GM18508 (cell line): ENCODE measurements around the gene TDG.

ENCODE experiments used
- ATAC-seq: cut with Tn5 transposase; IDR thresholded peaks from one replicate; pipeline ENCODE4 v1.9.1; 2021; ENCODE audit warnings: moderate number of reproducible peaks; ENCODE audit not compliant: insufficient read depth, unreplicated experiment

Gene TDG

DNA sequence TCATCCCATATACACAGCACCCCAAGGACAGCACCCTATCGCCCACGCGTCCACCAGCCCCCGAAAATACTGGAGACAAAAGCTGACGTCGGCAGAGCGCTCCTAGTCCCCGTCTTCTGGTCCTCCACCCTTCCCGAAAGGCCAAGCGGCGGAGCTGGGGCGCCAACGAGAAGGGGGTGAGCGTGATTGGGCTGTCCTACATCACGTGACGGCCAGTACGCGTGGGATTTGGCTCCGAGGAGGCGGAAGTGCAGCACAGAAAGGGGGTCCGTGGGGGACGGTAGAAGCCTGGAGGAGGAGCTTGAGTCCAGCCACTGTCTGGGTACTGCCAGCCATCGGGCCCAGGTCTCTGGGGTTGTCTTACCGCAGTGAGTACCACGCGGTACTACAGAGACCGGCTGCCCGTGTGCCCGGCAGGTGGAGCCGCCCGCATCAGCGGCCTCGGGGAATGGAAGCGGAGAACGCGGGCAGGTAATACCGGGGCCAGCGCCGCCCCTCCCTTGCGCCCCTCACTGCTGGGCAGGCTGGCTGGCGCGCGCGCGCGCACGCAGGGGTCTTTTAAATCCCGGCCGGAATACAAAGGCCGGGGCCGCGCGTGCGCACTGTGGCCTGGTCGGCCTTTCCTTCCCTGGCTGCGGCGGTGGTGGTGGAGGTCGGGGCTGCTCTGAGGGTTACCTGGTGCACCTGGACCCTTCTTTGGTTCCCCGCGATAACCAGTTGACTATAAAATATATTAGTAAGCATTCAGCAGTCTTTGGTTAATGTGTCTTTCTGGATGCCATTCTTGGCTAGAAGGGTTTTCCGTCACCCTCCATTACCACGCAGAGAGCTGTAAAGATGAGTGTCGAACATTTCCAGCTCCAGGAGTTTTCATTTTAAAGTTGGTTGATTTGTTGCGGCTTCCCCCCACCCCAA lies at the start of gene TDG:
TDG (plus strand) TSS at position 283 of the 915 bp plus-strand sequence; CDS start at position 449, 166 bp downstream.
- peak; percentile 60 for ATAC-seq

DNA sequence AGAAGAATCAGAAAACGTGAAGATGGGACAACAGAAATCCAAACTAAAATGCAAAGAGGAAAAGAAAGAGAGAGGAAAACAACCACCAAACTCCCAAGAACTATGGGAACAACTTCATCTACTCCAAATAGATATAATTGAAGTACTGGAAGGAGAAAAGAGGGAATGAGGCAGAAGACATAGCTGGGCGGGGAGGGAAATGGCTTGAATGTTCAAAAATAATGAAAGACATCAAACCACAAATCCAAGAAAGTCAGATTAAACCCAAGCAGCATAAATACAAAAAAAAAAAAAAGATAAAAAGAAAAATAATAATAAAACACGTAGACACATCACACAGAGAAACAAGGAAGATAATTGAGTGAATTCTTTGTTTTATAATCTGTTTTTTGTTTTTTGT lies 47.8 kb upstream of the TDG start:
- ATAC-seq: no peak

DNA sequence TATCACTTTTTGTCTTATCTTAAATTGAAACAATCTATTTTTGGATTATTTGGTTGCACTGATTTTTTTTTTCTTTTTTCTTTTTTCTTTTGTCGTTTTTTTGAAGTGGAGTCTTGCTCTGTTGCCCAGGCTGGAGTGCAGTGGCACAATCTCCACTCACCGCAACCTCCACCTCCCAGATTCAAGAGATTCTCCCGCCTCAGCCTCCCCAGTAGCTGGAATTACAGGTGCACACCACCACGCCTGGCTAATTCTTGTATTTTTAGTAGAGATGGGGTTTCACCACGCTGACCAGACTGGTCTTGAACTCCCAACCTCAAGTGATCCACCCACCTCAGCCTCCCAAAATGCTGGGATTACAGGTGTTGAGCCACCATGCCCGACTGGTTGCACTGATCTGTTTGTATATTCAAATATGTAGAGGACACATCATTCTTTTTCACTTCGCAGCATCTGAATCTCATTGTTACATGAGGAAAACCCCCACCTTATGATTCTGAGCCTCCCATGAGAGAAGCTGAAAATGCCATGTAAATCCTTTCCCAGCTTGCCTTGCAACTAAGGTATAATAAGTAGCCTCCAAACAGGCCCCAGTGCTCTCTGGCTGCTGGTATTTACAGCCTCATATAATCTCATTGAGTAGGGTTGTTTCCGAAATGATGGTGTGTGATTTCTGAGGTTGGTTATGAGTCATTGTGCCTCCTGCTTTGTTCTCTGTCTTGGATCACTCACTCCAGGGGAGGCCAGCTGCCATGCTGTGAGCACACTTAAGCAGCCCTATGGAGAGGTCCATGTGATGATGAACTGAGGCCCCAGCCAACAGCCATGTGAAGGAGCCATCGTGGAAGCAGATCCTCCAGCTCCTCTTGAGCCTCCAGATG lies 40.7 kb upstream of the TDG start:
- peak; percentile 39 for ATAC-seq

DNA sequence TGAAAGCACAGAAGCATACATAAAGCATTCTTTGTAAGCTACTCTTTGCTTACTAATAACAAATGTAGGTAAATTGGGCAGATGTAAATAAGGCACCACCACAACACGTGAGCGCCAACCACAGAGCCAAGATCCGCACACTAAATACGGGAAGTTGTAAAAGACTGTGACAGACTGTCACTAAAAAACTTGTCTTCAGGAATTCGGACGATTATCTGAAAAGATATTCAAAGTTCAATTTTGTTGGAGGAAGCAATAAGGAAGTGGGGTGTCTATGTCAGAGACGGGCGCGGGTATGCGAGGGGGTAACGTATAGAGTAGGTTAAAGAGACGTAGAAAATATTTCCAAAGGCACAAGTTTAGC lies 37.0 kb upstream of the TDG start:
- ATAC-seq: no peak

DNA sequence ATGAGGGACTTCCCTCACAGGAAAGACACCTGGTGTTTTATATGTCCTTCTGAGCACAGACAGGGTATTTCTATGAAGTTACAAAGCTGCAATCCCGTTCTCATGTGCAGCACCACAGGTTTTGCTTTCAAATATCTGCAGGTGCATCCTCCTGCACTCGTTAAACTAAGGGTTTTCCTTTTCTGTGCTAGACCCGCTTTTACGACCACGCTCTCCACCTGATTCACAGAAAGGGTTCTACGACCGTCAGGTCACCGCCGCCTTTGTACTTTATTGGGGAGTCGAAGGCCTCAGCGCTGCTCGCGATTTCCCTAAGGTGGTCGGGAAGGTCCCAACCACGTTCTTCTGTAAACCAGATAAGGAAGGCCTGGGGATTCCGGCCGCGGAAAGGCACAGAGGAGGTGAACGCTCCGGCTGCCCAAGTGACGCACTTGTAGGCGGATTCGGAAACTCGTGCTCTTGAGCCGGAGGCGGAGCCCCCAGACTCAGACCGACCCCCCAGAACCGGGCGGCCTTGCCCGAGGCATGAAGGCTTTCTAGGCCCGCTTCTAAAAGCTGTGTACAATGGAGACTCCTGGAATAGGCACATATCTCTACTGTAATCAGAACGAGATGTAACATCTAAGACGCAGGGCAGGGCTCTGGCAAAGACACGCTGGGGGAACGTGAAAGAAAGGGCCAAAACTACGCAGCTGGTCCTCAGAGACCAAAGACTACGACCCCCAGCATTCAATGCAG lies 36.5 kb upstream of the TDG start:
- no peak for ATAC-seq

DNA sequence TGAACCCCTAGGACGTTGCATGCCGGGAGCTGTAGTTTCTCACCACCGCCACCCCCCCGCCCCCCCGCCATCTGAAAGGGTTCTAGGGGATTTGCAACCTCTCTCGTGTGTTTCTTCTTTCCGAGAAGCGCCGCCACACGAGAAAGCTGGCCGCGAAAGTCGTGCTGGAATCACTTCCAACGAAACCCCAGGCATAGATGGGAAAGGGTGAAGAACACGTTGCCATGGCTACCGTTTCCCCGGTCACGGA lies 36.0 kb upstream of the TDG start:
- ATAC-seq: no peak

DNA sequence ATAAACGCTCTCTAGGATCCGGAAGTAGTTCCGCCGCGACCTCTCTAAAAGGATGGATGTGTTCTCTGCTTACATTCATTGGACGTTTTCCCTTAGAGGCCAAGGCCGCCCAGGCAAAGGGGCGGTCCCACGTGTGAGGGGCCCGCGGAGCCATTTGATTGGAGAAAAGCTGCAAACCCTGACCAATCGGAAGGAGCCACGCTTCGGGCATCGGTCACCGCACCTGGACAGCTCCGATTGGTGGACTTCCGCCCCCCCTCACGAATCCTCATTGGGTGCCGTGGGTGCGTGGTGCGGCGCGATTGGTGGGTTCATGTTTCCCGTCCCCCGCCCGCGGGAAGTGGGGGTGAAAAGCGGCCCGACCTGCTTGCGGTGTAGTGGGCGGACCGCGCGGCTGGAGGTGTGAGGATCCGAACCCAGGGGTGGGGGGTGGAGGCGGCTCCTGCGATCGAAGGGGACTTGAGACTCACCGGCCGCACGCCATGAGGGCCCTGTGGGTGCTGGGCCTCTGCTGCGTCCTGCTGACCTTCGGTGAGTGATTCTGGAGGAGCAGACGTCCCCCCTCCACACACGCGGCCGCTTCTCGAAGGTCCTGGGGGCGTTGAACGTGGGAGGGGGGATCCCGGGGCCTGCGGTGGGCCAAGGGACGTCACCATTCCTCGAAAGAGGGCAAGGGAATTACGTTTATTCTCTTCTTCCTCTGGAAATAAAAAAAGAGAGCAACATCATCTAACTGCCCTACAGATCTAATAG lies 35.5 kb upstream of the TDG start, which contains the start of gene HSP90B1:
HSP90B1 (plus strand) TSS at position 377 of the 753 bp plus-strand sequence; CDS start at position 483, 106 bp downstream.
- ATAC-seq: peak; percentile 42

DNA sequence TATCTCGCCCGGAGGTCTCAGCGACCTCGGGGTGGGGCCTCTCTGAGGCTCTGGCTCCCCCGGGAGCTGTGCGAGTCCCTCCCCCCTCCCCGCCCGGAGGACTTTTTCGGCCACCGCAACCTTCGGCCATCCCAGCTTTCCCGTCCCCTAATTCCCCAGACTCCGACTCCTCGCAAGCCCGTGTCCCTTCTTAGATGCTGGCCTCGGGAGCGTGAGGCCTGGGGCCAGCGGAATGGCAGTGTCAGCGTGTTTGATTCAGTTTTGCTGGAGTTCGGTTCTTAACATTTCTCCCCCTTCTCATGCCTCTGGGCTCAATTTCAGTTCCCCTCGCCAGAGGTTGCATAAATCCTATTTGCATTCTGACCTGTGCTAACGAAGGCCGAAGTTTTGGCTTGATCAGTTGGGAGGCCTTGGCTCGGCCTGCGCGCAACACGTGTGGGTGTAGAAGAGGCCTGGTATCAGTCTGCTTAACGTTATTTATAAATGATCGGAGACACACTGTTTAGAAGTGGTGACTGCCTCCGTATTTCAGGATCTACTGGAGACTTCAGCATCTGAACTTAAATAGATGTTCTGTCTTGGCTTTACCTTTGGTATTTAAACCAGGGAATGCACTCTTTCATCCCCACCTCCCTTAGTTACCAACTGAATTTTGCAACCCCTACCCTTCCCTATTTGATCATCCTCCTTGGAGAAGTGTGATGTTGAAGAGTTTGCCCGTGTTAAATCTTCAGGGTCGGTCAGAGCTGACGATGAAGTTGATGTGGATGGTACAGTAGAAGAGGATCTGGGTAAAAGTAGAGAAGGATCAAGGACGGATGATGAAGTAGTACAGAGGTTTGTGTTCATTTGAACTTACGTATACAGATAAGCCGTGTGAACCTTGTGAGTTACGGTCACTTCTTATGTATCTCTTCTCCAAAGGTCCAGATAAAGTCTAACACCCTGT lies 34.6 kb upstream of the TDG start:
- no peak for ATAC-seq

DNA sequence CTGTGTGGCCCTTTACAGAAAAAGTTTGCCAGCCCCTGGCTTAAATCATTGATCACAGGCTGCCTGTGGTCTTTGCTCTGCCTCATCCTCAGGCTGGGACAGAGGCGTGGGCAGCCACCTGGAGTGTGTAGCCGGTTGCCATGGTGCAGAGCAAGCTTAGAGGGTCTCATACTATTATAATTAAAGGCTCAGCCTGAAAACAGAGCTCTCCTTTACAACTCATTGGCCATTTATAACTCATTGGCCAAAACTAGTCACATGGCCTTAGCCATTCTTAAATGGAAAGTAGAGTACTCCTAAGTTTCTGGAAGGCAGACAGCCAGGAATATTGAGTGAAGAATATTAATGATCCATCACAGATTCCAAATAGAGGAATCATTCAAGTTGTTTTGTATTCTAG lies 32.4 kb upstream of the TDG start:
- ATAC-seq: no peak

DNA sequence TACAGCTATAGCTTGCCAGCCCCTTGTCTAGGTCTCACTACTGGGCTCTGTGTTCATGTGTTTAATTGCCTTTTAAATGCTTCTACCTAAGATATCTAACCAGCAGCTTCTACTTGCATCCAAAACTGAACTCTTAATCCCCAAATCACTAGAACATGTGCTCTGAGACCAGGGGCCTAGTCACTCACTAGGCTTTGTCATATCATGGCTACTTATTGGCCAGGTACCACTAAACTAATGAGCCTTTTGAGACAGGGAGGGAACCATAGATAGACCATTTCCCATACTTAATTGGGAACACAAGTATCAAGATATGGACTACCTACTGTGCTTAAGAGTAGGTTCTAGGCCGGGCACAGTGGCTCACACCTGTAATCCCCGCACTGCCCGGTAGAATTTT lies 29.0 kb upstream of the TDG start:
- ATAC-seq: no peak

DNA sequence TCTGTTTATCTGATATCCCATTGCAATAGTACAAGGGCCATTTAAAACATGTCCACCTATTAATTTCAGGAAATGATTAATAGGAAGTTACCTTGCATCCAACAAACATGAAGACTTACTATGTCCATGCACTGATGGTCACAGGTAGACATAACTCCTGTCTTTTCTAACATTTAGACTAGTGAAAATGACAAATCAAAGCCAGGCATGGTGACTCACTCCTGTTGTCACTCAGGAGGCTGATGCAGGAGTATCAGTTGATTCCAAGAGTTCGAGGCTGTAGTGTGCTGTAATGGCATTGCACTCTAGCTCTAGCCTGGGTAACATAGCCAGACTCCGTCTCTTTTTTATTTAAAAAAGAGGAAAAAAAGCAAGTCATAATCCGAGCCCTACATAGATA lies 20.7 kb upstream of the TDG start:
- ATAC-seq: no peak

DNA sequence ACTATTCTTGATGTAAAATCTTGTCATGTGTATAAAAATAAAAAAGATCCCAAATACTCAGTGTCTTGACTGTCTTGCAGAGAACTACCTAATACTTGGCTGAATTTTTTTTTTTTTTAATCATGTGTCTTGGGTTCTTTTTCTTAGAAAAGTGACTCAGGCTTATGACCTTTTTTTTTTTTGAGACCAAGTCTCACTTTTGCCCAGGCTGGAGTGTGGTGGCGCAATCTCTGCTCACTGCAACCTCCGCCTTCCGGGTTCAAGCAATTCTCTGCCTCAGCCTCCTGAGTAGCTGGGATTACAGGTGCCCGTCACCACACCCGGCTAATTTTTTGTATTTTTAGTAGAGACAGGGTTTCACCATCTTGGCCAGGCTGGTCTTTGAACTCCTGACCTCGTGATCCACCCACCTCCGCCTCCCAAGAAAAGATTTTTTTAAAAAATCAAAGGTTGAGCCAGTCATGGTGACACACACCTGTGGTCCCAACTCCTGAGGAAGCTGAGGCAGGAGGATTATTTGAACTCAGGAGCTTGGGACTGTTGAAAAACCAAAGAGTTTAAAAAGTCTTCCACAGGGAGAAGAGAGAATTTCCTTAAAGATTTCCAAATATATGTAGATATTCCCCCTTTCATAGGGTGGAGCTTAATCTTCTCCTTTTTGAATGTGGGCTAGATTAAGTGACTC lies 17.7 kb upstream of the TDG start:
- no peak for ATAC-seq

DNA sequence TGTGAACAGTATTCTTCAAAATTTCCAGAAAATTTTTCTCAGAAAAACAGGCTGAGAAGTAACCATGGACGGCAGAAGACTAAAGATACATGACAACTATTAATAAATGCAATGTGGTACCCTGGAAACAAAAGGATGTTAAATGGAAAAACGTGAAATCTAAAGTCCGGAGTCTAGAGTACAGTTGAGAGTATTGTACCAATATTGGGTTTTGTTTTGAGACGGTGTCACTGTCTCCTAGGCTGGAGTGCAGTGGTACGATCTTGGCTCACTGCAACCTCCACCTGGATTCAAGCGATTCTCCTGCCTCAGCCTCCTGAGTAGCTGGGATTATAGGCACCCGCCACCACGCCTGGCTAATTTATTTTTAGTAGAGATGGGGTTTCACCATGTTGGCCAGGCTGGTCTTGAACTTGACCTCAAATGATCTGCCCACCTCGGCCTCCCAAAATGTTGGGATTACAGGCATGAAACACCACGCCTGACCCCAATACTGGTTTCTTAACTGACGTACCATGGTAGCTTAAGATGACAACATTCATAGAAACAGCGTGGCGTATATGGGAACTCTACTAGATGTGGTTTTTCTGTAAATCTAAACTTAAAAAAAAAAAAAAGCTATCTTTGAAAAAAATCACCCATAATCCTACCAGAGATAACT lies 16.8 kb upstream of the TDG start:
- no peak for ATAC-seq

DNA sequence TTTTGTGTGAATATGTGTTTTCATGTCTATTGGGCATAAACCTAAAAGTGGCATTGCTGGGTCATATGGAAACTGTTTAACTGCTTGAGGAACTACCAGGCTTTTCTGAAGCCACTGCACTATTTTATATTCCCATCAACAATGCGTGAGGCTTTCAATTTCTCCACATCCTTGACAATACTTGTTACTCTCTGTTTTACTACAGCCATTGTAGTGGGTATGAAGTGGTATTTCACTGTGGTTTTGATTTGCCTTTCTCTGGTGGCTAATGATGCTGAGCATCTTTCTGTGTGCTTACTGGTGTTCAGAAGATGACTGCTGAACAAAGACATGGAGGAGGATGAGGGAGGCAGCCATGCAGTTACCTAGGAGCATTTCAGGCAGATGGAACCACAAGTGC lies 13.2 kb upstream of the TDG start:
- ATAC-seq: no peak

DNA sequence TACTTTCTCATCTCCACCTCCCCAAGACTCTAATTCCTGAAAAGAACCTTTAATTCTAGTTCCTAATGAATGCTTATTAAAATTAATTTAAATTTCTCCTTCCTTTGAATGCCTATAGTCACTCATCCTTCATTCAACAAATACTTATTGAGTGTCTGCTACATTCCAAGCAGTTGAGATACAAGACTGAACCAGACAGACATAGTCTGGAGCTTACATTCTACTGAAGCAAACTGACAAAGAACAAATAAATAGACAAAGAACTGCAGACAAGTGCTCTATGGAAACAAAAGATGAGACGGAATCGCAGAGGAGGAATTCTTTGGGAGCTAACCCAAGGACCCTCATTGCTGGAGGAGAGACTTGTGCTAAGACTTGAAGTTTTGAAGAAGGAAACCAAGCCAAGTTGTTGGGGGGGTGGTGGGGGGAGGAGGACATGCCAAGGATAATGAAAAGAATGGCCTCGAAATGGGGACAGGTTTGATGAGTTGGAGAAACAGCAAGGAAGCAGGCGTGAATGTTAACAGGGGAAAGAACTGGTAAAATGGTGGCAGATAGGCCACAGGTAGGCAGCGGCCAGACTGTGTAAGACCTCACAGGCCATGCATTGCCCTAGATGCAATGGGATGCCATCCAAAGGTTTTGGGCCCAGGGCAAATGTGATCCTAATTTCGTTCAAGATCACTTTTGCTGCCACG lies 9.7 kb upstream of the TDG start:
- no peak for ATAC-seq

DNA sequence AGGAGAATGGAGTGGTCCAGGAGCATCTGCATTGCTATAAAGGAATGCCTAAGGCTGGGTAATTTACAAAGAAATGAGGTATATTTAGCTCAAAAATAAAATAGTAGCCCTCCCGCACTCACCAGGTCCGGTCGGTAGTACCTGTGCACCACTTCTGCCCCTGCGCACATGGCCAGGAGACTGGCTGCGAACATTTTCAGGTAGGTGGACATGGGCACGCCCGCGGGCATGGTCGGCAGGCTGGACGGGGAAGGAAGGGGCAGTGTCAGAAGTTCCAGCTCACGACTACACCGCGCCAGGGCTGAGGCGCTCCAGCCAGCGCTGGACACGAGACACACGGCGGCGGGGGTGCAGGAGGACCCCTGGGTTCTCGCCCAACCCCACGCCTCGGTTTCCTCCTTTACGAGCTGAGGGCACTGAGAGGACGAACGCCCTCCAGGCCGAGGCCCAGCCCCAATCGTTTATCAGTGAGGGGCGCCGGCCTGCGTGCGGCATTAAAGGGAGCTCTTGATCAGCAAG lies 9.1 kb upstream of the TDG start:
- peak; percentile 7 for ATAC-seq

DNA sequence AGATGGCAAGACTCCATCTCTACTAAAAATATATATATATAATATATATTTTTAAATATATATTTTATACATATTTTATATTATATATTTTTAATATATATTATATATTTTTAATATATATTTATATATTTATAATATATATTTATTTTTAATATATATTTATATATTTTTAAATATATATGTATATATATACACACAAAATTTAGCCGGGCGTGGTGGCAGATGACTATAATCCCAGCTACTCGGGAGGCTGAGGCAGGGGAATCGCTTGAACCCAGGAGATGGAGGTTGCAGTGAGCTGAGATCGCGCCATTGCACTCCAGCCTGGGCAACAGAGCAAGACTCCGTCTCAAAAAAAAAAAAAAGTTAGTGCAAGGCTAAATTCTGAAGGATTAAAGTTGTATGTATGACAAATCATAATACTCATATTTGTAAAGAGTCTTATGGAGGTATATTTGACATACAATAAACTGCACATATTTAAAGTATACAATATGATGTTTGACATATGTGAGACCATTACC lies 7.7 kb upstream of the TDG start:
- no peak for ATAC-seq
